HepG2 (cell line): Measurements from ENCODE around the gene ANKRD60. TPM values are rescaled to one million over a fixed set of nuclear protein-coding genes. Genes with fewer than 3 reads are reported as not detected.

Experiments used
- ATAC-seq: fragments of 200-7000 bp; cut with Tn5 transposase; 3 replicates; pipeline ENCODE4 v1.9.1; 2020; ENCODE audit warnings: mild to moderate bottlenecking, moderate library complexity
- BruUV-seq: library from RNA; stranded (reverse); fragments of 400-500 nt; replicated peaks from 2 replicates; lab custom pipeline; 2021; lab: Mats Ljungman, UMichigan
- CTCF ChIA-PET: fragments of 300-600 bp; formaldehyde crosslinking; extraction: SDS; loops from one replicate; lab custom pipeline; 2021; ENCODE audit warnings: low total read pairs, inconsistent platforms, low intra/inter-chr PET ratio; lab: Yijun Ruan, JAX
- POLR2A ChIA-PET: fragments of 350-600 bp; sonication (Branson Sonifier 250); formaldehyde crosslinking; loops from one replicate; lab custom pipeline; 2020; ENCODE audit warnings: antibody characterized with exemption, inconsistent platforms; lab: Yijun Ruan, JAX
- DNase-seq: peaks from one replicate; pipeline ENCODE4 v3.0.0-alpha.2; 2015; ENCODE audit warnings: low spot score
- FAIRE-seq: peaks from 3 replicates; lab custom pipeline; 2011; peaks lifted over from hg19 to GRCh38; lab: Jason Lieb, UNC
- H2AFZ ChIP-seq: one replicate; pipeline ENCODE4 v1.6.1; 2011; ENCODE audit warnings: low read length, inconsistent platforms
- H3K27ac ChIP-seq: fragments of 300-600 bp; 3 replicates; pipeline ENCODE4 v1.8.0; 2011; ENCODE audit warnings: mixed run types, mild to moderate bottlenecking, mixed read lengths, low read length, inconsistent platforms; ENCODE audit not compliant: insufficient read depth; ENCODE audit errors: extremely low read length
- H3K27me3 ChIP-seq, 2 experiments: fragments of 200-600 bp in 1 of 2; 2 replicates in 1 of 2; 3 replicates in 1 of 2; pipeline versions ENCODE4 v1.6.0 to v1.8.0; 2011; ENCODE audit warnings: low read length in 2 of 2, mild to moderate bottlenecking in 2 of 2, moderate library complexity in 2 of 2, inconsistent platforms in 1 of 2; ENCODE audit not compliant: insufficient read depth in 2 of 2, control insufficient read depth in 1 of 2
- H3K36me3 ChIP-seq, 2 experiments: fragments of 200-600 bp in 1 of 2; replicated peaks in 1 of 2; 2 replicates in 1 of 2; 3 replicates in 1 of 2; pipeline versions ENCODE4 v1.5.1 to v1.8.0; 2011; ENCODE audit warnings: low read length in 2 of 2, inconsistent platforms in 1 of 2; ENCODE audit not compliant: insufficient read depth in 2 of 2, control insufficient read depth in 1 of 2
- H3K4me1 ChIP-seq: 2 replicates; pipeline ENCODE4 v1.5.1; 2012; ENCODE audit warnings: low read length, inconsistent platforms; ENCODE audit not compliant: insufficient read depth
- H3K4me2 ChIP-seq: 2 replicates; pipeline ENCODE4 v1.6.0; 2011; ENCODE audit warnings: low read depth, low read length, inconsistent platforms
- H3K4me3 ChIP-seq, 3 experiments: fragments of 200-600 bp in 1 of 3; sonication (generic), shearing (Covaris generic) in 1 of 3; replicated peaks in 1 of 3; 2 replicates each; pipeline ENCODE4 v1.5.1; 2011 to 2016; ENCODE audit warnings: low read length in 3 of 3, inconsistent platforms in 2 of 3, low read depth in 2 of 3, mild to moderate bottlenecking in 2 of 3, control low read depth in 1 of 3, mixed read lengths in 1 of 3; ENCODE audit not compliant: insufficient read depth in 1 of 3
- H3K79me2 ChIP-seq: one replicate; pipeline ENCODE4 v1.6.1; 2011; ENCODE audit warnings: low read length, inconsistent platforms; ENCODE audit not compliant: insufficient read depth
- H3K9ac ChIP-seq: 2 replicates; pipeline ENCODE4 v1.6.0; 2011; ENCODE audit warnings: mild to moderate bottlenecking, low read depth, low read length, inconsistent platforms; ENCODE audit not compliant: insufficient read depth
- H3K9me3 ChIP-seq: 2 replicates; pipeline ENCODE4 v1.5.1; 2012; ENCODE audit warnings: mild to moderate bottlenecking, low read length
- H4K20me1 ChIP-seq: 2 replicates; pipeline ENCODE4 v1.6.0; 2011; ENCODE audit warnings: inconsistent platforms, mild to moderate bottlenecking, low read length, moderate library complexity; ENCODE audit not compliant: insufficient read depth
- BHLHE40 ChIP-seq: IDR thresholded peaks from 2 replicates; pipeline ENCODE4 v1.6.1; 2011; ENCODE audit warnings: low read length, improper control_type of control experiment
- DR1 ChIP-seq: sonication (generic); formaldehyde crosslinking; IDR thresholded peaks from 2 replicates; pipeline ENCODE4 v1.8.0; 2021; ENCODE audit warnings: mild to moderate bottlenecking, missing genetic modification reagents, inconsistent platforms
- E2F5 ChIP-seq: sonication (generic); formaldehyde crosslinking; conservative IDR thresholded peaks from 2 replicates; pipeline ENCODE4 v1.4.0; 2020; ENCODE audit warnings: missing genetic modification reagents
- HINFP ChIP-seq: sonication (generic); formaldehyde crosslinking; IDR thresholded peaks from 2 replicates; pipeline ENCODE4 v1.4.0; 2020; ENCODE audit warnings: low read depth, mild to moderate bottlenecking, missing genetic modification reagents
- HOXA5 ChIP-seq: sonication (generic); formaldehyde crosslinking; IDR thresholded peaks from 2 replicates; pipeline ENCODE4 v1.4.0; 2020; ENCODE audit warnings: missing genetic modification reagents
- JDP2 ChIP-seq: sonication (generic); formaldehyde crosslinking; IDR thresholded peaks from 2 replicates; pipeline ENCODE4 v1.8.1; 2022; ENCODE audit warnings: missing genetic modification reagents, borderline replicate concordance
- KAT8 ChIP-seq: IDR thresholded peaks from 2 replicates; pipeline ENCODE4 v1.6.1; 2016; ENCODE audit warnings: missing genetic modification reagents, missing compliant biosample characterization
- PREB ChIP-seq: sonication (generic); formaldehyde crosslinking; IDR thresholded peaks from 2 replicates; pipeline ENCODE4 v1.4.0; 2020; ENCODE audit warnings: missing genetic modification reagents
- RFXANK ChIP-seq: IDR thresholded peaks from 2 replicates; pipeline ENCODE4 v1.6.1; 2016
- THRA ChIP-seq: sonication (generic); formaldehyde crosslinking; IDR thresholded peaks from 2 replicates; pipeline ENCODE4 v1.4.0; 2020; ENCODE audit warnings: missing genetic modification reagents, borderline replicate concordance
- ZNF34 ChIP-seq: sonication (generic); formaldehyde crosslinking; IDR thresholded peaks from 2 replicates; pipeline ENCODE4 v1.4.0; 2020; ENCODE audit warnings: mild to moderate bottlenecking, missing genetic modification reagents, borderline replicate concordance
- WGBS: methylation state at CpG from one replicate; pipeline ENCODE4 v1.1.6; 2017; ENCODE audit warnings: low lambda C conversion rate; 5-methylcytosine and 5-hydroxymethylcytosine counted together
- in situ Hi-C: cut with HindIII; loops from 2 replicates; pipeline ENCODE4 v1.10.0; 2017; ENCODE audit warnings: low pct_unique_long_range_greater_than_20kb; ENCODE audit not compliant: extremely low pct_ligation_motif_present
- intact Hi-C: fragments of 100-400 bp; cut with micrococcal nuclease; formaldehyde crosslinking; loops from one replicate; pipeline ENCODE4 v1.10.0; 2022; ENCODE audit not compliant: unreplicated experiment
- polyA plus RNA-seq, 8 experiments: library from polyadenylated mRNA; depleted of rRNA in 3 of 8; stranded (reverse) in 7 of 8; unstranded in 1 of 8; fragments of >200 nt; fragmentation: Illumina TruSeq in 4 of 8; extraction: Trizol in 4 of 8; gene quantifications; 2 replicates each; pipeline versions ENCODE4 v1.2.1 to v1.2.3, GENCODE V29; 2011 to 2016; ENCODE audit warnings: low read depth in 4 of 8, missing spikeins in 1 of 8, mixed read lengths in 1 of 8; ENCODE audit not compliant: insufficient read depth in 1 of 8
- total RNA-seq, 5 experiments: library from RNA; depleted of rRNA; stranded (reverse); fragments of >200 nt; fragmentation: Illumina TruSeq; extraction: Trizol; gene quantifications; 2 replicates each; pipeline ENCODE4 v1.2.3, GENCODE V29; 2016; ENCODE audit warnings: low read depth in 1 of 5
- TF ChIP-seq, protein P1 (sequence below): sonication (generic); formaldehyde crosslinking; conservative IDR thresholded peaks from 2 replicates; pipeline ENCODE4 v1.4.0; 2020; ENCODE audit warnings: missing genetic modification reagents

Gene ANKRD60
- total and polyA plus RNA-seq, 2 of the 13 experiments (the other 11 are each of a cell fraction or from before 2014, with no cell fraction given), result not detected

DNA sequence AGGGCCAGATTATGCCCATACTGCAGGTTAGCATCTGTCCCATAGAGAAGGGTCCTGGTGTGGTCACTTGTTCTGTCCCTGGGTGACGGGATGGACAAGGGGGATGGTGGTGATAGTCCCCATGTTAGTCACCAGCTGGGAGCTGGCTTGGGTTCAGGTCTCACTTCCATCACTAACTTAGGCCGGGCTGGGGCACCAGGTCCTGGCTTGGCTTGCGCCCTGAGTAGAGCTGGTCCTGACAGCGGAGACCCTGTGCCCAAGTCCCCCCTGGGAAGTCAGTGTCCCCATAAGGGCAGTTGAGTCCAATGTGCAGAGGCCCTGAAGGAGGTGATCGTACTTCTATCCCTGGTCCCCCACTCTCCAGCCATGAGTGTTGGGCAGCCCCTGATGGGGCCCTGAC is 52.6 kb downstream of the ANKRD60 start:
- no peak for DNase-seq
- in situ Hi-C loops, result loop anchor here (5.0 kb wide), 1 partner anchor 524 kb away; no protein-coding TSS in a partner anchor
- Histone ChIP-seq H3K4me1 (0 out of 2 replicates have a peak, but pooled peaks cover 4% of the 10 kb centered on the region), H3K27me3 (peaks cover 17 to 76% of the 10 kb centered on the region in 2 experiments), H4K20me1 (no peaks in the 10 kb centered on the region), H3K4me3 (no peak overlapping the region), H3K4me2 (no peak overlapping the region), H3K27ac (no peak overlapping the region), H3K36me3 (no peaks in the 10 kb centered on the region), H3K9ac (no peak overlapping the region), H3K9me3 (no peaks in the 10 kb centered on the region), H2AFZ (no peak overlapping the region), H3K79me2 (no peaks in the 10 kb centered on the region)
- FAIRE-seq, result no peak
- no peak for ATAC-seq
- CTCF ChIA-PET, result no interaction called here
- TF ChIP-seq PREB (CRISPR knock-in tag), result no peak
- TF ChIP-seq ZNF34 (CRISPR knock-in tag), result no peak
- TF ChIP-seq THRA (CRISPR knock-in tag), result no peak
- TF ChIP-seq BHLHE40, result no peak
- TF ChIP-seq HOXA5 (CRISPR knock-in tag), result no peak
- TF ChIP-seq JDP2 (CRISPR knock-in tag), result no peak
- no peak for TF ChIP-seq HINFP (CRISPR knock-in tag)
- no peak for TF ChIP-seq KAT8 (CRISPR knock-in tag)
- no peak for TF ChIP-seq RFXANK
- TF ChIP-seq, protein P1, sequence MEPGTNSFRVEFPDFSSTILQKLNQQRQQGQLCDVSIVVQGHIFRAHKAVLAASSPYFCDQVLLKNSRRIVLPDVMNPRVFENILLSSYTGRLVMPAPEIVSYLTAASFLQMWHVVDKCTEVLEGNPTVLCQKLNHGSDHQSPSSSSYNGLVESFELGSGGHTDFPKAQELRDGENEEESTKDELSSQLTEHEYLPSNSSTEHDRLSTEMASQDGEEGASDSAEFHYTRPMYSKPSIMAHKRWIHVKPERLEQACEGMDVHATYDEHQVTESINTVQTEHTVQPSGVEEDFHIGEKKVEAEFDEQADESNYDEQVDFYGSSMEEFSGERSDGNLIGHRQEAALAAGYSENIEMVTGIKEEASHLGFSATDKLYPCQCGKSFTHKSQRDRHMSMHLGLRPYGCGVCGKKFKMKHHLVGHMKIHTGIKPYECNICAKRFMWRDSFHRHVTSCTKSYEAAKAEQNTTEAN, result no peak
- TF ChIP-seq E2F5 (CRISPR knock-in tag), result no peak
- no peak for TF ChIP-seq DR1 (CRISPR knock-in tag)
- BruUV-seq, result no TSS peak
- intact Hi-C loops, result no loop called here
- 48% methylated on average over 4 of the region's 5 CpGs for WGBS
- POLR2A ChIA-PET, result no interaction called here
